ENCODE results near the gene PIK3R1. TPM values are rescaled to one million over a fixed set of nuclear protein-coding genes. Genes with fewer than 3 reads are reported as not detected.
"Not testable (repeated sequence)": the region's sequence is repeated elsewhere in the genome, so short reads cannot be mapped to it uniquely, and the experiment has no call there.

Gene PIK3R1
- total RNA-seq, 2 donors from 2014 or later, result 81.8 to 91.5 TPM

- no peak for TF ChIP-seq CTCF (IDR thresholded peaks at IDR 0.05)
- DNase-seq (ENCODE audit: low spot score), result no peak
- Histone ChIP-seq H3K27me3 (replicated peaks; ENCODE audit: insufficient read depth) (no peaks in the 10 kb centered on the region), H3K36me3 (no peaks in the 10 kb centered on the region), H3K9me3 (no peaks in the 10 kb centered on the region), H3K4me3 (no peak overlapping the region), H3K4me1 (ENCODE audit: control insufficient read depth in 1 of 2, low read depth in 2 of 2) (peaks cover 27 to 38% of the 10 kb centered on the region in 2 donors), H3K27ac (peak overlapping the region; percentile 61 to 79)
- ATAC-seq (ENCODE audit: insufficient number of reproducible peaks, low FRiP score, low read depth), result no peak
These were observed 22.0 kb upstream of the PIK3R1 start for GRCh38 chr5:68193481-68194036.

- H3K27ac ChIP-seq, result peak overlapping the region in 1 of 2 donors; percentile 79
- H3K4me1 ChIP-seq (ENCODE audit: control insufficient read depth in 1 of 2, low read depth in 2 of 2), result peaks cover 27 to 38% of the 10 kb centered on the region in 2 donors
- TF ChIP-seq CTCF (IDR thresholded peaks at IDR 0.05), result no peak
- ATAC-seq (ENCODE audit: insufficient number of reproducible peaks, low FRiP score, low read depth), result no peak
- H3K9me3 ChIP-seq, result no peaks in the 10 kb centered on the region
- no peak overlapping the region for H3K4me3 ChIP-seq
- H3K36me3 ChIP-seq, result no peaks in the 10 kb centered on the region
- H3K27me3 ChIP-seq (replicated peaks; ENCODE audit: insufficient read depth), result no peaks in the 10 kb centered on the region
- DNase-seq (ENCODE audit: low spot score), result no peak
These were observed 21.2 kb upstream of the PIK3R1 start for GRCh38 chr5:68194386-68194785.

- Histone ChIP-seq H3K27ac (no peak overlapping the region), H3K4me1 (ENCODE audit: control insufficient read depth in 1 of 2, low read depth in 2 of 2) (peaks cover 27 to 38% of the 10 kb centered on the region in 2 donors), H3K27me3 (replicated peaks; ENCODE audit: insufficient read depth) (no peaks in the 10 kb centered on the region), H3K4me3 (no peak overlapping the region), H3K9me3 (no peaks in the 10 kb centered on the region), H3K36me3 (no peaks in the 10 kb centered on the region)
- ATAC-seq (ENCODE audit: insufficient number of reproducible peaks, low FRiP score, low read depth), result no peak
- no peak for TF ChIP-seq CTCF (IDR thresholded peaks at IDR 0.05)
- DNase-seq (ENCODE audit: low spot score), result no peak
These were observed 20.4 kb upstream of the PIK3R1 start for GRCh38 chr5:68195137-68195536.

DNA sequence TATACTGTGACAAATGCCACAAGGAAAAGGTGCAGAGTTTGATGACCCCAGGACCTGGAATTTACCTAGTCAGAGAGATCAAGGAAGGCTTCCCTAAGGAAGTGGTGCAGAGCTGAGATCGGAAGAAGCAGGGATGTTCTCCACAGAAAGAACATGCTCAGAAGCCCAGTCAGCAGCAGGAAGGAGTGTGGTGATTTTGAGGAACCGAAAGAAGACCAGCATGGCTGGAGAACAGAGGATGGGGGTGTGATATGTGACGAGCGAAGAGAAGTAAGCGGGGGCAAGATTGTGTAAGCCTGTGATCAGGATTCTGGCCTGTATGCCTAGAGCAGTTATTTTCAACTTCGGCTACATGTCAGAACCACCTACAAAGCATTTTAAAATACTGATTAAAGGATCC, 18.7 kb upstream of the PIK3R1 start:
- Histone ChIP-seq H3K4me1 (ENCODE audit: control insufficient read depth in 1 of 2, low read depth in 2 of 2) (peaks cover 26 to 30% of the 10 kb centered on the region in 2 donors), H3K27ac (peak overlapping the region in 1 of 2 donors; percentile 14), H3K4me3 (no peak overlapping the region), H3K36me3 (no peaks in the 10 kb centered on the region), H3K9me3 (no peaks in the 10 kb centered on the region), H3K27me3 (replicated peaks; ENCODE audit: insufficient read depth) (no peaks in the 10 kb centered on the region)
- no peak for DNase-seq (ENCODE audit: low spot score)
- TF ChIP-seq CTCF (IDR thresholded peaks at IDR 0.05), result no peak
- no peak for ATAC-seq (ENCODE audit: insufficient number of reproducible peaks, low FRiP score, low read depth)

DNA sequence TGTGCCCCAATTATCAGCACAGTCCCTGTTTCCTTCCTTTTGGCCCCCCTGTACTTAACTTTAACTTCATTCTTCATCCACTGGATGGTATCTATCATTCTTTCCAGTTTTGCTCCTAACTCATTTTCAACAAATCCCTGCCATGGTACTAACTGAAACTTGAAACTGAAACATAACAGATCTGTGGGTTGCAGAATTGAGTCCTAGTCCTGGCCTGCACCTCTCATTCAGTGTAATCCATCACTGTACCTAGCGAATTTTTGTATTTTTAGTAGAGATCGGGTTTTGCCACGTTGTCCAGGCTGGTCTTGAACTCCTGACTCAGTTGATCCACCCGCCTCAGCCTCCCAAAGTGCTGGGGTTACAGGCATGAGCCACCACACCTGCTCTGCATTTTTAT, 15.3 kb upstream of the PIK3R1 start:
- ATAC-seq (ENCODE audit: insufficient number of reproducible peaks, low FRiP score, low read depth) (no peak), DNase-seq (ENCODE audit: low spot score) (no peak)
- no peak overlapping the region for H3K27ac ChIP-seq
- no peak for TF ChIP-seq CTCF (IDR thresholded peaks at IDR 0.05)
- no peaks in the 10 kb centered on the region for H3K9me3 ChIP-seq
- no peaks in the 10 kb centered on the region for H3K4me1 ChIP-seq (ENCODE audit: control insufficient read depth in 1 of 2, low read depth in 2 of 2)
- no peaks in the 10 kb centered on the region for H3K36me3 ChIP-seq
- no peak overlapping the region for H3K4me3 ChIP-seq
- no peaks in the 10 kb centered on the region for H3K27me3 ChIP-seq (replicated peaks; ENCODE audit: insufficient read depth)

GRCh38 chr5:68210654-68211053, 4.9 kb upstream of the PIK3R1 start:
- H3K4me3 ChIP-seq; ATAC-seq (ENCODE audit: insufficient number of reproducible peaks, low FRiP score, low read depth); H3K27ac ChIP-seq; H3K36me3 ChIP-seq; H3K9me3 ChIP-seq; DNase-seq (ENCODE audit: low spot score); H3K4me1 ChIP-seq (ENCODE audit: control insufficient read depth in 1 of 2, low read depth in 2 of 2); H3K27me3 ChIP-seq (replicated peaks; ENCODE audit: insufficient read depth): not testable (repeated sequence)

Measured in thoracic aorta (tissue), 2 donors.